ENCODE results near the gene ATG7.

DNA sequence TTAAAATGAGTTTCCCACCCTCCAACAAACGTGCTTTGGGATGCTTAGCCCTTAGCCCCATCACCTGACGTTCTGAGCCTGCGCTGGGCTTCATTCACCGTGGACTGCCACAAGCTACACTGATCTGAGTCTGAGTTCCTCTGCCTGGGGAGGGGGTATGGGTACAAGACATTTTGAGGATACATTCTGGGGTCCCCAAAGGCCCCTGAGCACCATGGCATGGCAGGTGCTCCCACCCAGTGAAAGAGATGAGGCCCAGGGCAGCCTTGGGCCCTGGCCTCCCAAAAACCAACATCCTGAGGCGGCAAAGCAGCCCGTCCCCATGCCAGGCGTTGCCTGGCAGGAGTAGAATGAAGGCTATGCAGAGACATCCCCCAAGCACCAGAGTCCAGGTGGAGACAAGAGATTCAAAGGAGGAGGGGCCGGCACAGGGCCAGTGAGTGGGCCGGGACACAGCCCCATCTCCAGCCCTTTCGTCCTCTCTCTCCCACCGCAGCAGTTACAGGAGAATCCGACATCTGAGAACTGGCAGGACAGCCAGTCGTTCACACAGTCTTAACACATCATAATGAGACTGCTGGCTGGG, 297.1 kb downstream of the ATG7 start:
- TF ChIP-seq, protein P1, sequence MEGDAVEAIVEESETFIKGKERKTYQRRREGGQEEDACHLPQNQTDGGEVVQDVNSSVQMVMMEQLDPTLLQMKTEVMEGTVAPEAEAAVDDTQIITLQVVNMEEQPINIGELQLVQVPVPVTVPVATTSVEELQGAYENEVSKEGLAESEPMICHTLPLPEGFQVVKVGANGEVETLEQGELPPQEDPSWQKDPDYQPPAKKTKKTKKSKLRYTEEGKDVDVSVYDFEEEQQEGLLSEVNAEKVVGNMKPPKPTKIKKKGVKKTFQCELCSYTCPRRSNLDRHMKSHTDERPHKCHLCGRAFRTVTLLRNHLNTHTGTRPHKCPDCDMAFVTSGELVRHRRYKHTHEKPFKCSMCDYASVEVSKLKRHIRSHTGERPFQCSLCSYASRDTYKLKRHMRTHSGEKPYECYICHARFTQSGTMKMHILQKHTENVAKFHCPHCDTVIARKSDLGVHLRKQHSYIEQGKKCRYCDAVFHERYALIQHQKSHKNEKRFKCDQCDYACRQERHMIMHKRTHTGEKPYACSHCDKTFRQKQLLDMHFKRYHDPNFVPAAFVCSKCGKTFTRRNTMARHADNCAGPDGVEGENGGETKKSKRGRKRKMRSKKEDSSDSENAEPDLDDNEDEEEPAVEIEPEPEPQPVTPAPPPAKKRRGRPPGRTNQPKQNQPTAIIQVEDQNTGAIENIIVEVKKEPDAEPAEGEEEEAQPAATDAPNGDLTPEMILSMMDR (conservative IDR thresholded peaks at IDR 0.05): no peak
- no peak for TF ChIP-seq EZH2 (IDR thresholded peaks at IDR 0.05; ENCODE audit: low read depth)

All from PC-9 (cell line).